ENCODE data around the gene CPB1. TPM values are rescaled to one million over a fixed set of nuclear protein-coding genes. Genes with fewer than 3 reads are reported as not detected.

The CPB1 gene
- total RNA-seq, 2 experiments from 2014 or later, result not detected

GRCh38 chr3:148840451-148840850 is 12.8 kb downstream of the CPB1 start:
- intact Hi-C loops (cut with DNase I, micrococcal nuclease), result no loop called here
- no peaks in the 10 kb centered on the region for H3K9me3 Mint-ChIP-seq (ENCODE audit: low read depth)

GRCh38 chr3:148845756-148846395 is 18.3 kb downstream of the CPB1 start:
- Mint-ChIP-seq H3K27me3 (peaks cover 2% of the 10 kb centered on the region), H3K27ac (no peak overlapping the region), H3K36me3 (ENCODE audit: low read depth) (no peaks in the 10 kb centered on the region), H3K9me3 (ENCODE audit: low read depth) (no peaks in the 10 kb centered on the region), H3K4me1 (no peaks in the 10 kb centered on the region), H3K4me3 (no peak overlapping the region)
- no peak for ATAC-seq
- CTCF ChIA-PET, result interaction anchor here (0.8 to 1.5 kb wide), 2 partner anchors 14 to 16 kb away, joined by 4 read pairs; no protein-coding TSS in a partner anchor
- POLR2A ChIA-PET, result no interaction called here
- intact Hi-C loops (cut with DNase I, micrococcal nuclease), result no loop called here
- DNase-seq, result no peak

More at GRCh38 chr3:148840451-148840850, 12.8 kb downstream of the CPB1 start:
- no peak for ATAC-seq
- no peak for DNase-seq
- POLR2A ChIA-PET, result no interaction called here
- CTCF ChIA-PET, result interaction anchor here (1.1 kb wide), 1 partner anchor 21 kb away, joined by 3 read pairs; no protein-coding TSS in a partner anchor
- no peaks in the 10 kb centered on the region for H3K4me1 Mint-ChIP-seq
- no peak overlapping the region for H3K4me3 Mint-ChIP-seq
- H3K27me3 Mint-ChIP-seq, result peaks cover 2% of the 10 kb centered on the region
- H3K36me3 Mint-ChIP-seq (ENCODE audit: low read depth), result no peaks in the 10 kb centered on the region
- H3K27ac Mint-ChIP-seq, result no peak overlapping the region

- no peak for DNase-seq
- intact Hi-C loops (cut with DNase I, micrococcal nuclease), result no loop called here
- CTCF ChIA-PET, result interaction anchor here (0.6 to 1.5 kb wide), 2 partner anchors 13 to 14 kb away, joined by 3 to 4 read pairs; no protein-coding TSS in a partner anchor
- POLR2A ChIA-PET, result no interaction called here
- ATAC-seq, result no peak
- H3K4me1 Mint-ChIP-seq, result no peaks in the 10 kb centered on the region
- no peak overlapping the region for H3K4me3 Mint-ChIP-seq
- H3K27ac Mint-ChIP-seq, result no peak overlapping the region
- H3K36me3 Mint-ChIP-seq (ENCODE audit: low read depth), result no peaks in the 10 kb centered on the region
- H3K9me3 Mint-ChIP-seq (ENCODE audit: low read depth), result no peaks in the 10 kb centered on the region
- no peaks in the 10 kb centered on the region for H3K27me3 Mint-ChIP-seq
Observed at GRCh38 chr3:148847351-148847750, 19.7 kb downstream of the CPB1 start.

GRCh38 chr3:148848410-148848809 is 20.8 kb downstream of the CPB1 start:
- Mint-ChIP-seq H3K36me3 (ENCODE audit: low read depth) (no peaks in the 10 kb centered on the region), H3K4me1 (no peaks in the 10 kb centered on the region), H3K27ac (no peak overlapping the region), H3K27me3 (no peaks in the 10 kb centered on the region), H3K9me3 (ENCODE audit: low read depth) (no peaks in the 10 kb centered on the region), H3K4me3 (no peak overlapping the region)
- CTCF ChIA-PET, result no interaction called here
- ATAC-seq (no peak), DNase-seq (no peak)
- POLR2A ChIA-PET, result no interaction called here
- intact Hi-C loops (cut with DNase I, micrococcal nuclease), result no loop called here

- intact Hi-C loops (cut with DNase I, micrococcal nuclease), result no loop called here
- H3K9me3 Mint-ChIP-seq (ENCODE audit: low read depth), result no peaks in the 10 kb centered on the region
- H3K27me3 Mint-ChIP-seq, result no peaks in the 10 kb centered on the region
- DNase-seq (no peak), ATAC-seq (no peak)
- no peak overlapping the region for H3K4me3 Mint-ChIP-seq
- no peaks in the 10 kb centered on the region for H3K36me3 Mint-ChIP-seq (ENCODE audit: low read depth)
- no peak overlapping the region for H3K27ac Mint-ChIP-seq
- ChIA-PET CTCF (interaction anchor here (0.9 to 1.4 kb wide), 2 partner anchors 13 to 89 kb away, joined by 3 read pairs; partner anchors contain the start of gene CPA3), POLR2A (no interaction called here)
- no peaks in the 10 kb centered on the region for H3K4me1 Mint-ChIP-seq
Observed at GRCh38 chr3:148852271-148852992, 24.8 kb downstream of the CPB1 start.

- no peak for ATAC-seq
- DNase-seq, result no peak
- no peaks in the 10 kb centered on the region for H3K4me1 Mint-ChIP-seq
- no peaks in the 10 kb centered on the region for H3K27me3 Mint-ChIP-seq
- intact Hi-C loops (cut with DNase I, micrococcal nuclease), result no loop called here
- CTCF ChIA-PET, result interaction anchor here (1.1 to 1.4 kb wide), 2 partner anchors 12 to 93 kb away, joined by 3 to 4 read pairs; partner anchors contain the start of gene CPA3
- POLR2A ChIA-PET, result no interaction called here
- no peak overlapping the region for H3K27ac Mint-ChIP-seq
- no peak overlapping the region for H3K4me3 Mint-ChIP-seq
- no peaks in the 10 kb centered on the region for H3K36me3 Mint-ChIP-seq (ENCODE audit: low read depth)
- no peaks in the 10 kb centered on the region for H3K9me3 Mint-ChIP-seq (ENCODE audit: low read depth)
Observed at GRCh38 chr3:148853076-148853475, 25.5 kb downstream of the CPB1 start.

GRCh38 chr3:148854061-148854460 is 26.4 kb downstream of the CPB1 start:
- ChIA-PET CTCF (interaction anchor here (1.1 to 1.4 kb wide), 2 partner anchors 11 to 92 kb away, joined by 3 to 4 read pairs; partner anchors contain the start of gene CPA3), POLR2A (no interaction called here)
- intact Hi-C loops (cut with DNase I, micrococcal nuclease), result no loop called here
- H3K36me3 Mint-ChIP-seq (ENCODE audit: low read depth), result no peaks in the 10 kb centered on the region
- no peak overlapping the region for H3K4me3 Mint-ChIP-seq
- H3K4me1 Mint-ChIP-seq, result no peaks in the 10 kb centered on the region
- no peaks in the 10 kb centered on the region for H3K9me3 Mint-ChIP-seq (ENCODE audit: low read depth)
- no peak for ATAC-seq
- H3K27ac Mint-ChIP-seq, result no peak overlapping the region
- DNase-seq, result no peak
- H3K27me3 Mint-ChIP-seq, result no peaks in the 10 kb centered on the region

GRCh38 chr3:148856384-148856783 is 28.8 kb downstream of the CPB1 start:
- POLR2A ChIA-PET, result no interaction called here
- CTCF ChIA-PET, result no interaction called here
- H3K4me1 Mint-ChIP-seq, result no peaks in the 10 kb centered on the region

GRCh38 chr3:148857316-148857715 is 29.7 kb downstream of the CPB1 start:
- Mint-ChIP-seq H3K27me3 (peaks cover 3% of the 10 kb centered on the region), H3K27ac (no peak overlapping the region), H3K4me1 (no peaks in the 10 kb centered on the region), H3K4me3 (no peak overlapping the region), H3K9me3 (ENCODE audit: low read depth) (no peaks in the 10 kb centered on the region), H3K36me3 (ENCODE audit: low read depth) (no peaks in the 10 kb centered on the region)
- intact Hi-C loops (cut with DNase I, micrococcal nuclease), result no loop called here
- ChIA-PET CTCF (no interaction called here), POLR2A (no interaction called here)
- no peak for ATAC-seq
- no peak for DNase-seq

More at GRCh38 chr3:148856384-148856783, 28.8 kb downstream of the CPB1 start:
- H3K27me3 Mint-ChIP-seq, result peaks cover 3% of the 10 kb centered on the region
- intact Hi-C loops (cut with DNase I, micrococcal nuclease), result no loop called here
- no peaks in the 10 kb centered on the region for H3K9me3 Mint-ChIP-seq (ENCODE audit: low read depth)
- no peak overlapping the region for H3K27ac Mint-ChIP-seq
- no peaks in the 10 kb centered on the region for H3K36me3 Mint-ChIP-seq (ENCODE audit: low read depth)
- DNase-seq (no peak), ATAC-seq (no peak)
- H3K4me3 Mint-ChIP-seq, result no peak overlapping the region

GRCh38 chr3:148861277-148861869 is 33.8 kb downstream of the CPB1 start:
- peak; percentile 60 for ATAC-seq
- ChIA-PET POLR2A (no interaction called here), CTCF (interaction anchor here (0.6 to 5.6 kb wide), 18 partner anchors 10 to 346 kb away, joined by 3 to 69 read pairs (median 4); no protein-coding TSS in a partner anchor)
- intact Hi-C loops (cut with DNase I, micrococcal nuclease), result loop anchor here (1.0 kb wide), 3 partner anchors 82 to 412 kb away; no protein-coding TSS in a partner anchor
- no peak overlapping the region for H3K4me3 Mint-ChIP-seq
- no peak overlapping the region for H3K27ac Mint-ChIP-seq
- H3K36me3 Mint-ChIP-seq (ENCODE audit: low read depth), result no peaks in the 10 kb centered on the region
- no peak for DNase-seq
- H3K9me3 Mint-ChIP-seq (ENCODE audit: low read depth), result no peaks in the 10 kb centered on the region
- no peaks in the 10 kb centered on the region for H3K4me1 Mint-ChIP-seq
- peaks cover 10% of the 10 kb centered on the region for H3K27me3 Mint-ChIP-seq

- CTCF ChIA-PET, result interaction anchor here (1.0 to 5.6 kb wide), 7 partner anchors 11 to 483 kb away, joined by 3 to 69 read pairs (median 5); no protein-coding TSS in a partner anchor
Observed at GRCh38 chr3:148863297-148863696, 35.7 kb downstream of the CPB1 start.

More at GRCh38 chr3:148863297-148863696, 35.7 kb downstream of the CPB1 start:
- intact Hi-C loops (cut with DNase I, micrococcal nuclease), result no loop called here
- H3K36me3 Mint-ChIP-seq (ENCODE audit: low read depth), result no peaks in the 10 kb centered on the region
- no peaks in the 10 kb centered on the region for H3K4me1 Mint-ChIP-seq
- no peak overlapping the region for H3K4me3 Mint-ChIP-seq
- H3K9me3 Mint-ChIP-seq (ENCODE audit: low read depth), result no peaks in the 10 kb centered on the region
- H3K27ac Mint-ChIP-seq, result no peak overlapping the region
- ATAC-seq, result no peak
- peaks cover 15% of the 10 kb centered on the region for H3K27me3 Mint-ChIP-seq
- POLR2A ChIA-PET, result no interaction called here
- DNase-seq, result no peak
